HTERT RPE-1 (cell line): ENCODE measurements around the gene INSYN2A.

Experiments
- in situ Hi-C: fragments of 300-500 bp; cut with MboI; formaldehyde crosslinking; loops from 4 replicates; pipeline ENCODE4 v1.14.3; 2020; ENCODE audit warnings: low sequenced_read_pairs

INSYN2A gene, protein sequence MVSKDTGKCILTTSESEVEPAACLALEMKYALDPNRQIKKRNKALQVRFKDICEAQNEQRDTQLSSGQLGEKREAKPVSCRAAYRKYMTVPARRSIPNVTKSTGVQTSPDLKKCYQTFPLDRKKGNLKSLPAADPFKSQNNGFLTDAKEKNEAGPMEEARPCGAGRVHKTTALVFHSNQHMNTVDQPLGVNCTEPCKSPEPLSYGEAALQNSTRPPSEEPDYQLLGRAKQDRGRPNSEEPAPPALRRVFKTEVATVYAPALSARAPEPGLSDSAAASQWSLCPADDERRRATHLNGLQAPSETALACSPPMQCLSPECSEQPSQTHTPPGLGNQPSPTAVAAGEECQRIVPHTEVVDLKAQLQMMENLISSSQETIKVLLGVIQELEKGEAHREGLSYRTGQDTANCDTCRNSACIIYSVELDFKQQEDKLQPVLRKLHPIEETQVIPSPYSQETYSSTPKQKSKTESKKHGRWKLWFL

GRCh38 chr10:127196282-127197153, at the start of gene INSYN2A:
INSYN2A (minus strand) TSS chr10:127196591; CDS start chr10:127176395, 20,196 bp downstream.
- in situ Hi-C loops = no loop called here

- in situ Hi-C loops = no loop called here
These were observed 49.1 kb upstream of the INSYN2A start for GRCh38 chr10:127245456-127245855.

GRCh38 chr10:127243490-127244272, 47.3 kb upstream of the INSYN2A start:
- in situ Hi-C loops = no loop called here

GRCh38 chr10:127242914-127243313, 46.5 kb upstream of the INSYN2A start:
- in situ Hi-C loops = no loop called here

GRCh38 chr10:127236266-127236665, 39.9 kb upstream of the INSYN2A start:
- in situ Hi-C loops = no loop called here

DNA sequence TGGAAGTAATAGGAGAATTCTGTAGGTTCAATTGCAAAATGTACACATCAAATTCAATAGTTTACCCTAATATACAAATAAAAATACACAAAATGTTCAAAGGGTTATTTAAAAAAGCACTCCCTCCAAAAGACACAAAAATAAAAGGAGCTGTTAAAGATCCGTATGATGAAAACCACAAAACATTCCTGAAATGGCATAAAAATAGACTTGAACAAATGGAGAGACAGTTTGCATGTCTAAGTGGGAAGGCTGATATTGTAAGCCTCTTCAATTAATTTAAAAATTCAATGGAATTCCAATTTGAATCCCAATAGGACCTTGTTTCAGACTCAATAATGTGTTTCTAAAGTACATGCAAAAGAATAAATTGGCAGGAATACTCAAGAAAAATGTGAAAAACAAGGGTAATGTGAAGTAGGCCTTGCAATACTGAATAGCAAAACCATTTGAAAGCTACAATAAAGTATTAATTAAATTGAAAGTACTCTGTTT, 38.0 kb upstream of the INSYN2A start:
- in situ Hi-C loops = no loop called here

DNA sequence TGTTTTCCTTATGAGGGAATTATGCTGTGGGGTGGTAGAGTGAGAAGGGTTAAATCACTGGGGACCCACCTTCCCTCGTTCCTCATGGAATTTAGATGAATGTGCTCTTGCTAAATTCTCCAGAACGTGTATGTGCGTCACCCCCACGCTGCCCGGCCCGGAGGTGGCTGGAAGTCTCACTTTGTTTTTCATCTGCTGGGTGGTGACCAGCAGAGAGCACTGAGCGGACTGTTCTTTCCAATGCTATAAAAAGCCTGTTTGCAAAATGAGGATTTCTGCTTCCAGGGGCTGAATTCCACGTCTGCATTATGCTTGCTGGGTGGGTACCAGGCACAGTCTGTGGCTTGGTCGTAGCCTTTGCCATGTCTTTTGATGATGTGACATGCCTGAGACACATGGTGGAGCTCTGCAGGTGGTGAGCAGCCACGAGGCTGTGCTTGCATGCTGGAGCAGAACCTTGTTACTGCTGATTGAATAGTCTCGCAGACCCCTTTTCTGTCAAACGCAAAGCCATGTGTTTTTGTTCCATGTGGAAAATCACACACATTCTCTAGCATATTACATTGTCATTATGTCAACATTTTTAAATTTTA, 31.9 kb upstream of the INSYN2A start:
- in situ Hi-C loops = no loop called here

- in situ Hi-C loops = no loop called here
These were observed 31.3 kb upstream of the INSYN2A start for GRCh38 chr10:127227663-127228062.

- in situ Hi-C loops = no loop called here
These were observed 30.6 kb upstream of the INSYN2A start for GRCh38 chr10:127227027-127227426.

DNA sequence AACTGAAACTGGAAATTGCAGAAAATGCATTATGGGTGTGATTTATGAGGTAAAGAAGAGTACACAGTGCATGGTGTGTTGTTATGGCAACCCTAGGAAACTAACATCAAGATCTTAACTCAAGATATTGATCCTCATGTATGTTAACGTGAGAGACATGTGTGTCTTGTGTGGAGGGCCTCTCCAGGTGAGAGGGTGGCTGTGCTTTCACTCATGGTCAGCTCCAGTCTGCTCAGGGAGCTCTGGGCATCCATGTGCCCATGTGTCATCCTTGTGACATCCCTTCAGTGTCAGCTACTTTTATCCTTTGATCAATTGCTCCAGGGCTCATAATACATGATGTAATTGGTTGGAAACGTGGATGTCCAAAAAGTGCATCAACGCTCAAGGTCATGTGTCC, 24.9 kb upstream of the INSYN2A start:
- in situ Hi-C loops = no loop called here

DNA sequence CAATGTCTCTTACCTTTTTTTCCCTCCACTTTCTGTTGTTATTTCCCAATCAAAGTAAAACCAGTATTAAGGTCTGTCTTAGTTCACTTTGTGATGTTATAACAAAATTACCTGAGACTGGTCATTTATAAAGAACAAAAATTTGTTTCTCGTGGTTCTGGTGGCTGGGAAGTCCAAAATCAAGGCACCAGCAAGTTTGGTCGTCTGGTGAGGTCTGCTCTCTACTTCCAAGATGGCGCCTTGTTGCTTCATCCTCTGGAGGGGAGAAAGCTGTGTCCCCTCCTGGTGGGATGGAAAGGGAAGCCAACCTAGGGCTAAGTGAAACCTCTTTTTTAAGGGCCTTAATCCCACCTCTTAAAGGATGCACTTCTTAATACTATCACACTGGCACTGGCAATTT, 22.3 kb upstream of the INSYN2A start:
- in situ Hi-C loops = no loop called here

DNA sequence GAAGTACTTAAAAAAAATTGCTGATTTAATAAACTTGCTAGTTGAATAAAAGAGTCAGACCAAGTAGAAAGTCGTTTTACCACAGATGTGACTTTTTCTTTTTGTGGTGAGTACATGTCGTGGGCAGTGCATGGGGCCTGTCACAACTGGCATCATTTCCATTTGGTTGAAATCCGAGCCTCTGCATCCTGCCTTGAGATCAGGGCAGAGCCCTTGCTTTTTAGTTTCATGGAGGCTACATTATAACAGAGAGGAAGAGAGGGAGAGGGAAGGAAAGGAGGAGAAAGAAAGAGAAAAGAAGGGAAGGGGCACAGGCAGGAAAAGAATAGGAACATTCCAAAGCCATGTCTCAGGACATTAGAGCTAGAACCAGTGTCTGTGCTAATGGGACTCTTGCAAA, 20.4 kb upstream of the INSYN2A start:
- in situ Hi-C loops = no loop called here

GRCh38 chr10:127216274-127216673, 19.9 kb upstream of the INSYN2A start:
- in situ Hi-C loops = no loop called here

GRCh38 chr10:127215866-127216265, 19.5 kb upstream of the INSYN2A start:
- in situ Hi-C loops = no loop called here

GRCh38 chr10:127210936-127211466, 14.6 kb upstream of the INSYN2A start:
- in situ Hi-C loops = no loop called here

DNA sequence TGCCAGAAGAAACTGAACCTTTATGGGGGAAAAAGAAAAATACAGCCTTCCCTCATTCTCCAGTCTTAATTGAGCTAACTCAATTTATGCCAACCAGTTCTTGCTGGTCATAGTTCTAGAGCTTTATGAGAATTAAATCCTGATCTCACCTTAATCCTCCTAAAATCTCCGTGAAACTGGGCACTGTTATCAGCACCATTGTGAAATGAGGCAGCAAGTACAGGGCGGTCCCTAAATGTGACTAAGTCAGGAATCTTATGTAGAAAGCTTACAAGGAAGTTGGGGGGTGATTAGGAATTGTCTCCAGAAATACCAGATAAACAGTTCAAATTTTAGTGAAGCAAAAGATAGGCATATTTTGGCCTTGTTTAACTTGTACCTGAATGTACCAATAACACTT, 10.7 kb upstream of the INSYN2A start:
- in situ Hi-C loops = no loop called here

DNA sequence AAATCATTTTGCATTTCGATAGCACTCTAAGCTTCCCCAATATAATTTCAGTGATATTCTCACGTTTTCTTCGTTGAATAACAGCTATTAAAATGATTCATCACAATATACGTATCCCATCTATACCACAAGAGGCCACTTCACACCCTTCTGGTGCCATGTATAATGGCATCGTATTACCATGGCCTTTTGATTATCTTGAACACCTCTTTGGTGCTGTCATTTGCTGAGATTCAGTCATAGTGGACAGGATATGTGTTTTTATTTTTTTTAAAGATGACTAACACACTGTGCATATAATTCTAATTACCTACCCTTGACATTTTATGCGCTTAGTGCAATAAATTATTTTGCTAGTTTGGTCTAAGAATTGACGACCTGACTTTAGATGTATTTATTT, 6.7 kb upstream of the INSYN2A start:
- in situ Hi-C loops = no loop called here

DNA sequence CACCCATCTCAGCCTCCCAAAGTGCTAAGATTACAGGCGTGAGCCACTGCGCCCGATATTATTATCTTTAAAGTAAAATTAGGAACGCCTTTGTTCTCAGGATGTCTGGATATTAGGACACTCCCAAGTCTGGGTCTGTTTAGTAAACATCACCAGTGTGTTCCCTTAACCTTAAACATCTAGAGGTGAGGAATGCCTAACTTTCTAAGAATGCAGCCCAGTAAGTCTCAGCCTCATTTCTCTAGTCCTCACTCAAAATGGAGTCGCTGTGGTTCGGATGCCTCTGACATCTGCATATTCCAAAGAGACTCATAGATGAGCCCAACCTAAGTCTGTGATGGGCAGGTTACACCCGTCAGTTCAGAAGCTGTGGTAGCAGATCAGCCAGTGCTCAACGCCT, 4.3 kb upstream of the INSYN2A start:
- in situ Hi-C loops = no loop called here

DNA sequence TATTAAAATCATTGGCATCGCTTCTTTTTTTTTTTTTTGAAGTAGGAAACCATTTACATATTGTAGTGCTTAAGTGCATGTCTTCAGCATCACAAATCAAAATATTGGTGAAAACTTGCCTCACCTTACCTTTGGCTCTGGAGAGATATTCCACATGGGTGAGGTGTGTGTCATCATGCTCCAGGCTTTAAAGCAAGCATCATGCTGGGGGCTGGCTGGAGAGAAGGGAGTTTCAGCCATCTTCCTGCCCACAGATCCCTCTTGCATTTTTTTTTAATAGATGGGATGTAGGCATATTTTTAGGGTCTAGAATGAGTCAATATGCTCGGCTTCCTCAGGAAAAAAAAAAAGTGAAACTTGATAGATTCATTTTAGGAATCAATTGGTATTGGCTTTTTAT, 2.3 kb upstream of the INSYN2A start:
- in situ Hi-C loops = no loop called here

DNA sequence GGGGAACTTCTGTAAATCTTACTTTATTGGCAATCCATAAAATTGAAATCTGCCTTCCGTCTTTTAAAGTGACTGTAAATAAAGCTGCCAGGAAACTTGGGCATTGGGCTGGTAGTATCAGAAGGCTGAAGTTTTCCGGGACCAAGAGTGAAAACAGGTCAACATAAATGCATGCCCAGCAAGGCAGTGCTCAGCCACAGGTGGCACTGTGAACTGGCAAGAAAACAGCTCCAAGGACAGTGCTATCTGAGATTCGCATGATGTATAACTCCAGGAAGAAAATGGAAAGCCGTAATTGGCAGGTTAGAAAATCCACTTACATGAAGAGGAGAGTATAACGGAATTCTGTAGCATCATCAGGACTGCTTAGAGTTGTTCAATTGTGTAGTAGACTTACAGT, 1.9 kb upstream of the INSYN2A start:
- in situ Hi-C loops = no loop called here

DNA sequence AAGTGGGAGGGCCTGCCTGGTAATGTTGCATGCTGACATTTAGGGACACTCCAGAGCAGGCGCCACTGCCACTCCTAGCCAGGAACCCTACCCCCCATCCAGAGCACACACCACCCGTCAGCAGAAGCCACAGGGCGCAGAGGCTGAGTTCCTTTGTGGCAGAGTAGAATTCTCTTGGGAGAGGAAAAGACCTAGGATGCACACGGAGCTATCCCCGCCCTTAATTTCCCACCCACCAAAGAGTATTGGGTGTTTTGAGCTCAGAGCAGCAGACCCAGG, 702 bp upstream of the INSYN2A start:
- in situ Hi-C loops = no loop called here
